GM18505 (cell line): ENCODE results near the gene SMARCD3.

Experiments
- ATAC-seq: cut with Tn5 transposase; IDR thresholded peaks from one replicate; pipeline ENCODE4 v1.9.1; 2021; ENCODE audit not compliant: unreplicated experiment
- POLR2A ChIP-seq: IDR thresholded peaks from 4 replicates; pipeline ENCODE4 v1.6.1; 2011; ENCODE audit warnings: borderline replicate concordance; ENCODE audit not compliant: insufficient read depth, insufficient read length; ENCODE audit errors: extremely low read depth

SMARCD3 gene

DNA sequence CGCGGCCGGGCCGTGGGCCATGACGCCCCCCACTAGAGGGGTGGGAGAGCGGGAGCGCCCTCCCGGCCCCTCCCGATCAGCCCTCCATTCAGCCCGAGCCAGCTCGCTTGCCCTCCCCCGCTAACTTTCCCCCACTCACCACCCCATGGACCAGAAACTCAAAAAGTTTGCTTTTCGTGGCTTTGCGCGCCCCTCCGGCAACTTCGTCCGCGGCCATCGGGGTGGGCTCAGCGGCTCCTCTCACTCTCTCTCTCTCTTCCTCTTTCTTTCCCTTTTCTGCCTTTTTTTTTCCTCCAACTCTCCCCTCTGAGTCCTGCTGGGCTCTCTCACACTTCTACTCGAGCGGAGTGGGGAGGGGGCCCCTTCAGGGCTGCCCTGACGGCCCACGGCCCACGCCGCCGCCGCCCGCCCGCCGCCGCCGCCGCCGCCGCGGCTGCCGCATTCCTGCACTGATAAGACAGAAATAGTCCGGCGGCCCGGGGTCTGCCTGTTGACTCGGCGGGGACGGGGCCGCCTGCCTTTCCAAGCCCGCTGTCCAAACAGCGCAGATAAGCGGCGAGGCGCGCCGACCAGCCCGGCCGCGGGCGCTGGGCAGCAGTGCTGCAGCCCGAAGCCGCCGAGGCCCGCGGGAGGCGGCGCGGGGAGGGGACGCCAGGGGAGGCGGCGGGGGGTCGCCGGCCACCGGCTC, at the start of gene SMARCD3:
TSS of gene SMARCD3 (minus strand) at position 349 of the 688 bp plus-strand sequence. CDS start at position 217, 132 bp downstream.
- no peak for ATAC-seq
- TF ChIP-seq POLR2A, result no peak

DNA sequence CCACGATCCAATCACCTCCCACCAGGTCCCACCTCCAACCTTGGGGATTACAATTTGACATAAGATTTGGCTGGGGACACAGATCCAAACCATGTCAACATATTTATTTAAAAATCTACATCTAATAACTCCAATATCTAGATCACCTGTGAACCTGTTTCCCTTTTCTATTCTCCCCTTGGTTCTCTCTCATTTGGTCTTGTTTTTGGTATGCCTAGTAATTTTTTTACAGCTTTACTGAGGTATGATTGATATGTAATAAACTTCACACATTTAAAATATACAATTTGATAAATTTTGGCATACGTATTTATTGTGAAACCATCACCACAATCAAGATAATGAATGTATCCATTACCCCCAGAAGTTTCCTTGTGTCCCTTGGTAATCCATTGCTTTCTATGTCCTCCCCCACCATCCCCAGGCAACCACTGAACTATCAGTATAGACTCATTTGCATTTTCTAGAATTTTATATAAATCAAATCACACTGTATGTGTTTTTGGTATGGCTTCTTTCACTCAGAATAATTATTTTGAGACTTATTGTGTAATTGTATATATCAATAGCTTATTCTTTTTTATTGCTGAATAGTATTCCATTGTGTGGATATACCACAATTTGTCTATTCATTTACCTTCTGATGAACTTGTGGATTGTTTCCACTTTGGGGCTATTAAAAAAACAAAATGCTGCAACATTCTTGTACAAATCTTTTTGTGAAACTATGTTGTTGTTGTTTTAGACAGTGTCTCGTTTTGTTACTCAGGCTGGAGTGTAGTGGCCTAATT, 47.9 kb upstream of the SMARCD3 start:
- TF ChIP-seq POLR2A, result no peak
- ATAC-seq, result no peak

DNA sequence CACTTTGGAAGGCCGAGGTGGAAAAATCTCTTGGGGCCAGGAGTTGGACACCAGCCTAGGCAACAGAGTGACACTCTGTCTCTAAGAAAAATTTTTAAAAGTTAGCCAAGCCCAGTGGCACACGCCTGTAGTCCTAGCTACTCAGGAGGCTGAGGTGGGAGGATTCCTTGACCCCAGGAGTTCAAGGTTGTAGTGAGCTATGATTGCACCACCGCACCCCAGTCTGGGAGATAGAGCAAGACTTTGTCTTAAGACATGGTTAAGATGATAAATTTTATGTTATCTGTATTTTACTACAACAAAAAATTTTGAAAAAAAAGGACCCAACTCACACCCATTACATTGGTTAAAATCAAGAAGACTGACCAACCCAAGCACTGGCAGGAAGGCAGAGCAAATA, 44.4 kb upstream of the SMARCD3 start:
- TF ChIP-seq POLR2A, result no peak
- no peak for ATAC-seq

DNA sequence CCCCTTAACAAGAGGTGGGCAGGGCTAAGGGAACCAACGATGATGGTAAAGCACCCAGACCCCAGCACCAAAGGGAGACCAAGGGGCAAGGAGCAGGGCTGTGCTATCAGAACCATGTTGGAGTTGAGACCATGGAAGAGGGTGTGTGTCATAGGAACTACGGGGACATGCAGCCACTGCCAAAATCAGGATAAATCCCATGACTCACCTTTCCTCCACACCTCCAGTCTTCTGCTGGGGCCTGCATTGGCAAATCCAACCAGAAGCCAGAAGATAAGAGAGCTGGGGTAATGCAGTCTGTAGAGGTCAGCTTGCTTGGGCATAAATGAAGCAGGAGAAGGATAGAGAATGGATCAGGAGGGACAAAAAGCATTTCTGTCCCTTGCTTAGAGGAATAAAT, 42.7 kb upstream of the SMARCD3 start:
- TF ChIP-seq POLR2A, result no peak
- no peak for ATAC-seq

DNA sequence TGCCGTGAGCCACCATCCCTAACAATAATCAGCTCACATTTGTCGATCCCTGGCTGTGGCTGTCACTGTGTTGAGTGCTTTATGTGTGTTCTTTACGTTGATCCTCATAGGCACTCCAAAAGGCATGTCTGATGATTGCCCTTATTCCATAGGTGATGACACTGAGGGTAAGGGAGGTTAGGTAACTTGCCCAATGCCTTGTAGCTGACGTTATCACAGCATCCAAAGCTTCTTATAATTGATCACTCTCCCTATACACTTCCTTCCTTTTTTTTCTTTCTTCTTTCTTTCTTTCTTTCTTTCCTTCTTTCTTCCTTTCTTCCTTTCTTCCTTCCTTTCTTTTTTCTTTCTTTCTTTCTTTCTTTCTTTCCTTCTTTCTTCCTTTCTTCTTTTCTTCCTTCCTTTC, 41.9 kb upstream of the SMARCD3 start:
- TF ChIP-seq POLR2A, result no peak
- no peak for ATAC-seq

DNA sequence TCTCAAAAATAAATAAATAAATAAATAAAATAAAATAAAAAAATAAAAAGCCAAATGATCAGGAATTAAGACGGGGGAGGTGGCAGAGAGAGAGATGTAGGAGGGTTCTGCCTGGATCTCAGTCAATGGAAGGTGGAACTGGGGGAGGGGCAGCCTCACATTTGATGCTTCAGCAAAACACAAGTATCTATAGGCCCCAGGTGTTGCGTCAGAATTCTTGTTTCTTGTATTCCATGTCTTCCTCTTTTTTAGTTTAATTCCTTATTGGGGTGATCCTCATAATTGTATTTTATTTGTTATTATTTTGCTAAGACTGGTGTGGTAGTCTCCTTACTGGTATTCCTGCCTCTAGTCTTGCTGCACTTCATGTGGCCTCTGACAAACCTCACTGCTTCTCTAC, 41.4 kb upstream of the SMARCD3 start:
- no peak for TF ChIP-seq POLR2A
- ATAC-seq, result no peak

DNA sequence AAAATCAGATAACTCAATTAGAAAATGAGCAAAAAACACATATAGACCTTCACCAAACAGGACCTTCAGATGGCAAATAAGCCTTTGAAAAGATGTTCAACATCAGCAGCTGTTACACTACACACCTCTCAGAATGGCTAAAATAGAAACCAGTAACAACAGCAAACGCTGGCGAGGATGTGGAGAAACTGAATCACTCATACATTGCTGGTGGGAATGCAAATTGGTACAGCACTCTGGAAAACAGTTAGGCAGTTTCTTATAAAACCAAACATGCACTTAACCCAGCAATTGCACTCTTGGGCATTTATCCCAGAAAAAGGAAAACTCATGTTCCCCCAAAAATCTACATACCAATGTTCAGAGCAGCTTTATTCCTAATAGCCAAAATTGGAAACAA, 37.7 kb upstream of the SMARCD3 start:
- ATAC-seq, result no peak
- TF ChIP-seq POLR2A, result no peak

DNA sequence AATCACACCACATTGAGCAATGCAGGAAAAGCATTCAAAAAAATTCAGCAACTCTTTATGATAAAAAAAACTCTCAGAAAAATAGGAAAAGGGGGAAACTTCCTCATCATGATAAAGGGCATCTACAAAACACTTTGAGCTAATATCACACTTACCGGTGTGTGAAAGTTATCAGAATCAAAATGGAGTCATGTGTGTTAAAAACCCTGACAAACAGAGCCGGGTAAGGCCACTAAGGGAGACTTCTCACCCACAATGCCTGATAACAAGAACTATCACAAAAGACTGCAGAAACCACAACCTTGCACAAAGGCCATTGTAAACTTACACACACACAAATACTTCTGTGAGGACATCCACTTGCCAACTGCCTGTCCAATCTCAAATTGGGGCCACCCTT, 34.8 kb upstream of the SMARCD3 start:
- no peak for TF ChIP-seq POLR2A
- no peak for ATAC-seq

DNA sequence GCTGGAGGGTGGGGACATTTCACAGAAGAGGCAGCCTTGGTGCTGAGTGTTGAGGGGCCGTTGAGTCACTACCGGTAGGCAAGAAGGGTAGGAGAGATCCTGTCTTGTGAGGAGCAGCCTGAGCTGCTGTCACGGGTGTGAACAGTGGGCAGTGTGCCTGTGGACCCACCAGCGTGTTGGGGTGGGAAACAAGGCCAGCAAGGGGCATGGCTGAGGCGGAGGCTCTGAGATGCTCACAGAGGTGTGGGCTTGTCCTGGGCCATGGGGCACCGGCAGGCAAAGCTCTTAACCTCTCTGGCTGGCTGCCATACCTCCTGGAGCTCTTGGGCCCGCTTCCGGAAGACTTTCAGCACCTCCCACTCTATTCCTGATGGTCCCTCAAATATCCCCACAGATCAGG, 33.6 kb upstream of the SMARCD3 start:
- no peak for ATAC-seq
- TF ChIP-seq POLR2A, result no peak

DNA sequence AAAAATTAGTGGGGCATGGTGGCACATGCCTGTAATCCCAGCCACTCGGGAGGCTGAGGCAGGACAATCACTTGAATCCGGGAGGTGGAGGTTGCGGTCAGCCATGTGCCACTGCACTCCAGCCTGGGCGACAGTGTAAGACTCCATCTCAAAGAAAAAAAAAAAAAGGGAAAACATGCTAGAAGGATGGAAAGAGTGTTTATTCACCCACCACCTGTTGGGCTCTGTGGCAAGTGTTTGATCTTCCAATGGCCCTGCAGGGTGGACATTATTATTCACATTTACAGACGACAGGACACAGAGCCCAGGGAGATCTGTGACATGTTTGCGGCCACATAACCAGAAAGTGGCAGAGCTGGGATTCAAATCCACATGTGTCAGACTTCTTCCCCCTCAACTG, 33.2 kb upstream of the SMARCD3 start:
- TF ChIP-seq POLR2A, result no peak
- ATAC-seq, result no peak

DNA sequence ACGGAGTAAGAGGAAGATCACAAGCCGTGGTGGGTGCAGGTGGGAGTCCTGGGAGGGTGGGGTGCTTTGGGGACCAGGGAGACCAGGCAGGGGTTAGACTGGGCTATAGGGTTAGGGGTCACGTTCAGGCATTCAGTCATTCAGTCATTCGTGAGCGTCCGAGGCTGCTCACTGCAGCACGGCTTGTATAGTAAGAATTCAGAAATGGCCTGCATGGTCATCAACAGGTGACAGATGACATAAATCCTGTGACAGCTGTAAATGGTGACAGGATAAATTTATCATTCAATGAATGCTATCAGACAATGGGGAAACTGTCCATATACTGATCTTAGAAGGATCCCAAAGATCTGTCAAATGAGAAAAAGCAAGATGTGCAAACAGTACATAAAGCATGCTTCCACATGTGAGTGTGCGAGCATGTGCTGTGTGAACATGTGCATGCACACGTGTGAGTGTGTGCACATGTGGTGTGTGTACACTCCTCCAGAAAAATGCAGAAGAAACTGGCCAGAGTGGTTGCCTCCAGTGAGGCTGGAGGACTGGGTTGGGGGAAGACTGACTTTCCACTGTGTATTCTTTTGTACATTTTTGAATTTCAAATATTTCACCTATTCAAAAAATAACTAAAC, 32.0 kb upstream of the SMARCD3 start:
- ATAC-seq, result no peak
- no peak for TF ChIP-seq POLR2A

DNA sequence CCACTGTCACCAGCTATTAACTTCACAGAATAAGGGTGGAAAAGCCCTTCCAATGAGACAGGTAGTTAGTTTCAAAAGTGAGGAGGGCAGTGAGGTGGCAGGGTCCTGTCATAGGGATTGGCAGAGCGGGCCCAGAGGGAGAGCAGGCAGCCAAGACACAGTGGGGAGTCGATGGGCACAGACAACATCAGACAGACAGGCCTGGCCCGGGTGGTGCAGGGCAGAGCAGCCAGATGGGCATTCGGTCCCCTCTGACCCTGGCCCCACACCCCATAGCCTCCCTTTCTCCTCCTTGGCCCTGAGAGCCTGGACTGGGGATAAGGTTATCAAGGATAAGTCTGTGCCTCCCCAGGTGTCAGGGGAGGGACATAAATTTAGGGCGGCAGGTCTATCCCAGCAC, 31.4 kb upstream of the SMARCD3 start:
- no peak for TF ChIP-seq POLR2A
- no peak for ATAC-seq

DNA sequence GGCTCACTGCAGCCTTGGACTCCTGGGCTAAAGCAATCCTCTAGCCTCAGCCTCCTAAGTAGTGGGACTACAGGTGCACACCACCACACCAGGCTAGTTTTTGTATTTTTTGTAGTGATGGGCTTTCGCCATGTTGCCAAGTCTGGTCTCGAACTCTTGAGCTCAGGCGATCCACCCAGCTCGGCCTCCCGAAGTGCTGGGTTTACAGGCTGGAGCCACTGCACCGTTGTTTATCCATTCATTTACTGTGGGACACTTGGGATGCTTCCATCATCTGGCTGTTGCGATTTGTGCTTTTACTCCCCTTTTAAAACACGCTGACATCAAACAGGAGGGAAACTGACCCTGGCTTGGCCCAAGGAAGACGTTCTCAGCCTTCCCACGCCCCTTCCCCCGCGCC, 30.5 kb upstream of the SMARCD3 start:
- TF ChIP-seq POLR2A, result no peak
- ATAC-seq, result no peak

DNA sequence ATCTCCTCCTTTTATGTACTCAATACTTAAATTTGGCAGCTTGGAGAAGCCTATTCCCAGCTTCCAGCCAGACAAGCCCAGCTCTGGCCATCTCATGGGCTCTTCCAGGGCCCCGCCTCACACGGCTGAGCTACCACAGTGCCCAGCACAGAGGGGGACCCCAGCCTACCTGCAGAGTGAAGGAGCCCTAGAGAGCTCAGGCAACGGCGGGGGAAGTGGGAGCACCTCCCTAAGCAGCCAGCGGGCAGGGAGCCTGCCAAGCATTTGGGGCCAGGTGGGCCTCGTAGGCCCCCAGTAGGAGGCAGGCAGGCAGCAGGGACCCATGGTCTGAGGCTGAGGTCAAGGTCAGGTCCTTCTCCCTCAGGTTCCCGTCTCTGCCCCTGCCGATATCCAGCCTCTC, 29.1 kb upstream of the SMARCD3 start:
- TF ChIP-seq POLR2A, result no peak
- no peak for ATAC-seq
